HEK293T (cell line): ENCODE data around the gene SURF2.

ENCODE experiments used
- ARNT ChIP-seq: fragments of 450-650 bp; IDR thresholded peaks from 2 replicates; pipeline ENCODE4 v1.6.1; 2017; ENCODE audit warnings: mild to moderate bottlenecking
- BHLHE40 ChIP-seq: fragments of 450-650 bp; IDR thresholded peaks from 2 replicates; pipeline ENCODE4 v1.6.1; 2016; ENCODE audit warnings: mild to moderate bottlenecking, moderate library complexity, borderline replicate concordance
- CTBP1 ChIP-seq: fragments of 450-650 bp; IDR thresholded peaks from 2 replicates; pipeline ENCODE4 v1.6.1; 2016; ENCODE audit warnings: borderline replicate concordance
- FOXA1 ChIP-seq: fragments of 450-650 bp; IDR thresholded peaks from 2 replicates; pipeline ENCODE4 v1.6.1; 2016; ENCODE audit warnings: mild to moderate bottlenecking
- FOXK2 ChIP-seq: fragments of 450-650 bp; IDR thresholded peaks from 2 replicates; pipeline ENCODE4 v1.6.1; 2016; ENCODE audit warnings: mild to moderate bottlenecking
- FOXM1 ChIP-seq: fragments of 450-650 bp; IDR thresholded peaks from 2 replicates; pipeline ENCODE4 v1.6.1; 2017; ENCODE audit warnings: mild to moderate bottlenecking, borderline replicate concordance
- HDGF ChIP-seq: fragments of 450-650 bp; IDR thresholded peaks from 2 replicates; pipeline ENCODE4 v1.6.1; 2017; ENCODE audit warnings: antibody characterized with exemption, borderline replicate concordance
- L3MBTL2 ChIP-seq: fragments of 450-650 bp; conservative IDR thresholded peaks from 2 replicates; pipeline ENCODE4 v1.6.1; 2016; ENCODE audit warnings: mild to moderate bottlenecking
- PKNOX1 ChIP-seq: fragments of 450-650 bp; IDR thresholded peaks from 2 replicates; pipeline ENCODE4 v1.6.1; 2016
- SP1 ChIP-seq: fragments of 450-650 bp; IDR thresholded peaks from 2 replicates; pipeline ENCODE4 v1.6.1; 2017
- SUZ12 ChIP-seq: fragments of 450-650 bp; IDR thresholded peaks from 2 replicates; pipeline ENCODE4 v1.6.1; 2016; ENCODE audit warnings: mild to moderate bottlenecking
- TARDBP ChIP-seq: fragments of 450-650 bp; IDR thresholded peaks from 2 replicates; pipeline ENCODE4 v1.6.1; 2016
- ZNF384 ChIP-seq: fragments of 450-650 bp; IDR thresholded peaks from 2 replicates; pipeline ENCODE4 v1.6.1; 2016

GRCh38 chr9:133401588-133401987, 45.2 kb downstream of the SURF2 start:
- TF ChIP-seq FOXM1 (no peak), BHLHE40 (no peak), SP1 (no peak), SUZ12 (no peak), ARNT (no peak), PKNOX1 (no peak), CTBP1 (no peak), L3MBTL2 (no peak), HDGF (no peak), FOXA1 (no peak), TARDBP (no peak), FOXK2 (no peak), ZNF384 (no peak)
